GM18511 (cell line): Measurements from ENCODE around the gene CDK19.
"Not testable (repeated sequence)": the region's sequence is repeated elsewhere in the genome, so short reads cannot be mapped to it uniquely, and the experiment has no call there.

Experiments used
- ATAC-seq: cut with Tn5 transposase; IDR thresholded peaks from one replicate; pipeline ENCODE4 v1.9.1; 2021; ENCODE audit warnings: mild to moderate bottlenecking, moderate library complexity; ENCODE audit not compliant: unreplicated experiment

CDK19 gene

GRCh38 chr6:110814102-110815014 is 911 bp downstream of the CDK19 start:
- ATAC-seq, result peak; percentile 21

GRCh38 chr6:110813338-110814101 is 1.7 kb downstream of the CDK19 start:
- no peak for ATAC-seq

- ATAC-seq, result no peak
Observed at GRCh38 chr6:110812719-110813118, 2.5 kb downstream of the CDK19 start.

GRCh38 chr6:110810896-110811586 is 4.2 kb downstream of the CDK19 start:
- peak; percentile 24 for ATAC-seq

- ATAC-seq, result no peak
Observed at GRCh38 chr6:110809792-110810191, 5.5 kb downstream of the CDK19 start.

GRCh38 chr6:110802175-110802574 is 13.1 kb downstream of the CDK19 start:
- not testable (repeated sequence) for ATAC-seq

- no peak for ATAC-seq
Observed at GRCh38 chr6:110800839-110801196, 14.5 kb downstream of the CDK19 start.

- ATAC-seq, result no peak
Observed at GRCh38 chr6:110800196-110800838, 15.0 kb downstream of the CDK19 start.

- ATAC-seq, result no peak
Observed at GRCh38 chr6:110799655-110800054, 15.6 kb downstream of the CDK19 start.

GRCh38 chr6:110799189-110799588 is 16.1 kb downstream of the CDK19 start:
- ATAC-seq, result peak; percentile 62

GRCh38 chr6:110795271-110795670 is 20.0 kb downstream of the CDK19 start:
- no peak for ATAC-seq

- no peak for ATAC-seq
Observed at GRCh38 chr6:110786696-110787095, 28.6 kb downstream of the CDK19 start.

GRCh38 chr6:110786271-110786670 is 29.0 kb downstream of the CDK19 start:
- ATAC-seq, result no peak

GRCh38 chr6:110784610-110784979 is 30.7 kb downstream of the CDK19 start:
- peak; percentile 41 for ATAC-seq

GRCh38 chr6:110781522-110782214 is 33.6 kb downstream of the CDK19 start:
- ATAC-seq, result no peak

- no peak for ATAC-seq
Observed at GRCh38 chr6:110778333-110778732, 36.9 kb downstream of the CDK19 start.

GRCh38 chr6:110777636-110778035 is 37.6 kb downstream of the CDK19 start:
- ATAC-seq, result no peak

- no peak for ATAC-seq
Observed at GRCh38 chr6:110776413-110776812, 38.9 kb downstream of the CDK19 start.

GRCh38 chr6:110769923-110770322 is 45.3 kb downstream of the CDK19 start:
- no peak for ATAC-seq

GRCh38 chr6:110768057-110768456 is 47.2 kb downstream of the CDK19 start:
- ATAC-seq, result no peak
